IPS-NIHi11 (cell line): ENCODE results near the gene DESI2.
"Not testable (repeated sequence)": the region's sequence is repeated elsewhere in the genome, so short reads cannot be mapped to it uniquely, and the experiment has no call there.

Experiments
- DNase-seq: peaks from one replicate; pipeline ENCODE4 v3.0.0; 2012; ENCODE audit warnings: mixed read lengths, low spot score

The DESI2 gene

DNA sequence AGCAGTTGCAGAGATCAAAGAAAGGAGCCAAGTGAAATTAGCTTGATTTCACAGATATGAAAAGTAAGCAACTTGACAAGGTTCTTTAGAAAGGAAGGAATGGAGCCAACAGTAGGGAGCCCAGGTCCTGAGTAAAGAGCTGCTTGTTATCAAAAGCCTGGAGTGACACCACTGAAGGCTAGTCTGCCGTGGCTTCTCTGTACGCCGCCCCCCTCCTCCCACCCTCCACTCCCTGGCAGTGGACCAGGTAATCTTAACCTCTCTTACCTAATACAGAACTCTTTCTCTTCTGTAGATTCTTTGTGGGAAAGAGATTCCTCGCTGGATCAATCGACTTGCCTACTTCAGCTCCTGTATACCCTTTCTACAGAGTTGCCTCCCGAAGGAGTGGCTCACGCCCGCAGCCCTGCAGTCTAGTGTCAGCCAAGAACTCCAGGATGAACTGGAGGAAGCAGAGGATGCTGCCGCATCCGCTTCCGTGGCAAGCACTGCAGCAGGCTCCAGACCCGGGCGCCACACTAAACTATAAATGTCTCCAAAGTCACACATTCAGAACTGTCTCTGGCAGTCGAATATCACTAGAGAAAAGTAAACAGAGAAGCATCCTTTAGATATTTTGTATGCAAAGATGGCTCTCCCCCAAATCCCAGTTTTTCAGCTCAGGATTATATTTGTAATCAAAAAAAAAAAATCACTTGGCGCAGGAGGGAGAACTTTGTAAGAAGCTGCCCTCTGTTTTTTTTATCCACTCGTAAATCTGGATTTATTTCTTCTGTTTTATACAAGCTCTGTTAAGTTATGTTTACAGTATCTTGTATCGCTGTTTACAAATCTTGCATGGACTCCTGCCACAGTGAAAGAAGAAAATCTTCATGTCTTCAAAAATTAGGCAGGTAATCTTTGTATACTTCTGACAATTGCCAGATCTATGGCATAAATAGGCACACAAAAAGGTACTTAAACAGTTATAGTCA lies 52.6 kb downstream of the DESI2 start:
- no peak for DNase-seq

GRCh38 chr1:244709076-244709475 lies 56.1 kb downstream of the DESI2 start:
- DNase-seq = no peak

- no peak for DNase-seq
Measured at GRCh38 chr1:244709476-244710368, 56.8 kb downstream of the DESI2 start.

GRCh38 chr1:244710474-244711062 lies 57.6 kb downstream of the DESI2 start:
- no peak for DNase-seq

DNA sequence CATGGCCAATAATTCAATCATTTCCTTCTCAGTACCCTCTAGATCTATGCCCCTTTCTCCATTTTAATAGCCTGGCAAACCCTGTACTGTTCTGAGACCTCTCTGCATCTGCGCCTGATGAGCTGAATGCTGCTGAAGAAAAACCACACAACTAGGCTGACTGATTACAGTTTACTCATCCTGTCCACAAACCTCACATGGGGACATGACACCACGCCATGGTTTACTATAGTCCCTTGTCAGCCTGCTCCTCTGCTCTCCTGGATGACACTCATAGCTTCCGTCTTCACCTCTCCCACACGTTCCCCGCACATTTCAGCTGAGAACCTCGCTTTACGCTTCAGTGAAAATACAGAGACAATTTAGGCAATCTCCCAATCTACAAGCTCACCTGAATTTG lies 59.7 kb downstream of the DESI2 start:
- no peak for DNase-seq

DNA sequence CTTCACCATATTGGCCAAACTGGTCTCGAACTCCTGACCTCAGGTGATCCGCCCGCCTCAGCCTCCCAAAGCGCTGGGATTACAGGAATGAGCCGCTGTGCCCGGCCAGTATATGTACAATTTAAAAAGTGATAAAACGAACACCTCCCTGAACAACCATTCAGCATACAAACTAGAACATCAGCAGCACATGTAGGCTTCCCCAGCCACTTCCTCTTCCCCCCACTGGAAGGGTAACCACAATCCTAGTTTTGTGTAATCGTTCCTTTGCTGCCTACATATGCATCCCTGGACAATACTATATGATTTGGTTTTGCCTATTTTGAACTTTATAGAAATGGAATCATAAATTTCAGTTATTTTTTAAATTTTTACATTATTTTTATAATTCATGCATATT lies 60.4 kb downstream of the DESI2 start:
- DNase-seq = no peak

GRCh38 chr1:244727871-244728474 lies 75.0 kb downstream of the DESI2 start:
- no peak for DNase-seq

DNA sequence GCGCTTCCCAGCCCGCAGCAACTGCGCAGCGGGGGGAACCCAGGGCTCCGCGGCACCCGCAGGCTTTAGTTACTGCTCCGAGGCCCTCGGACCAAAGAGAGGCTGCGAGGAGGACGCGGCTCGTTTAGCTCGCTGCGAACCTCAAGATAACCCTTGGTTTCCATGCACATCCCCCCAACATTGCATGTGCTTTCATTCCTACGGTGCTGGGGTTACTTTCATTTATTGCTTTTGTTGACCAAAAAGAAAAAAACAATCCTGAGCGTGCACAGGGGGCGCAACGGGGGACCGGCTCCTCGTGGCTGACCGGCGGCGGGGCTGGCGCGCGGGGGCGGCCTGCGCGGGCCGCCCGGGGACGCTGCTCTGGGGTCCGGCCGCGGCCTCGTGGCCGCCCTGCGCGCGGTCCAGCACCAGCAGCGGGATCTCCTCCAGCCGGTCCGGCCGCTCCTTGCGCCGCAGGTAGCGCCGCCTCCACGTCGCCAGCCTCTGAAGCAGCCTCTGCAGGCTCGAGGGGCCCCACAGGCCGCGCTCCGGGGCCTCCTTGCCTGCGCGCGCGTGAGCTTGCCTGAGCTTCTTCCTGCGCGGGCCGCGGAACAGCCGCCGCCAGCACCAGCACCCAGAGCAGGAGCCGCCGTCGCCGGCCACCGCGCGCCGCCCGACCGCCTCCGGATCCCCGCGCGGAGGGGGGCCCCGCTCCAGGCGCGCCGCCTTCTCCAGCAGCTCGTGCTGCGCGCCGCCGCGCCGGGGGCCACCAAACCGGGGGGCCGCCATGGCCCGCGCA lies 77.4 kb downstream of the DESI2 start:
- peak; percentile 71 for DNase-seq

DNA sequence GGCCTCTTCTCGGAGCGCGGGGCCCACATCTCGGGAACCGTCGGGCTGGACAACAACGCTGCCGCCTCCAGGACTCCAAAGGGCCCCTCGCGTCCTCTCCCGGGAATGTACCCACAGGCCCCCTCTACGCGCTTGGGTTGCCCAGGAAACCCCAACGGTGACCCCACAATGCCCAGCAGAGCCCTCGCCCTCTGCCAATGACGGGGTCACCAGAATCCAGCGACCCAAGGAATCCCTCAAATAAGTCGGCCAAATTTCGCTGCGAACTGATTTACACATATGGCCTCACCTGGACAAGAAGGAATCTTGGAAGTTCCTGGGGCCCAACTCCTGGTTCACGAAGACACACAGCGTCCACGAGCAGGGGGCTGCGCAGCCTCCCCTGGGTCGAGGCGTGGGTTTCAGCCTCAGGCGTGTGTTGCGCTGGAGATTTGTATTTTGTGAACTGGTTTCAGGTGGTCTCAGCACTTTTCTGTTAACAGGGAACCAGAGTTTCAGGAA lies 78.1 kb downstream of the DESI2 start:
- DNase-seq = no peak

- no peak for DNase-seq
Measured at GRCh38 chr1:244731651-244732050, 78.7 kb downstream of the DESI2 start.

- DNase-seq = no peak
Measured at GRCh38 chr1:244732851-244733450, 80.0 kb downstream of the DESI2 start.

GRCh38 chr1:244735404-244735803 lies 82.5 kb downstream of the DESI2 start:
- no peak for DNase-seq

DNA sequence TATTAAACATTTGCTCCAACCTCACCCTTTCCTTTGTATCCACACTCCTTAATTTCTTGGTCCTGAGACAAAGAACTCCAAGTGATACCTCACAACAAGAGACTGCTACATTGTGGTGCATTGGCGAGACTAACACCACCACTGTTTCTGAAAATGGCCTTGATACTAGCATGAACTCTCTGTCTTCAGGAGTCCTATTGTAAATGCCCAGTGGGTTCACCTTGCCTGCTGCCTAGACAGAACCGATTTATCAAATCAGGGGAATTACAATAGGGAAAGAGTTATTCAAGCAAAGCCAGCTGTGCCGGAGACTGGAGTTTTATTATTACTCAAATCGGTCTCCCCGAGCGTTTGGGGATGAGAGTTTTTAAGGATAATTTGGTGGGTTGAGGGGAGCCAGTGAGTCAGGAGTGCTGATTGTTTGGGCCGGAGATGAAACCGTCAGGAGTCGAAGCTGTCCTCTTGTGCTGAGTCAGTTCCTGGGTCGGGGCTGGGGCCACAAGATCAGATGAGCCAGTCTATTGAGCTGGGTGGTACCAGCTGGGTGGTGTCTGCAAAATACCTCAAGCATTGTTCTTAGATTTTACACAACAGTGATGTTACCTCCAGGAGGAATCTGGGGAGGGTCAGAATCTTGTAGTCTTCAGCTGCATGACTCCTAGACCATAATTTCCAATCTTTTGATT lies 83.1 kb downstream of the DESI2 start:
- DNase-seq = no peak

GRCh38 chr1:244739140-244739539 lies 86.2 kb downstream of the DESI2 start:
- DNase-seq = not testable (repeated sequence)

DNA sequence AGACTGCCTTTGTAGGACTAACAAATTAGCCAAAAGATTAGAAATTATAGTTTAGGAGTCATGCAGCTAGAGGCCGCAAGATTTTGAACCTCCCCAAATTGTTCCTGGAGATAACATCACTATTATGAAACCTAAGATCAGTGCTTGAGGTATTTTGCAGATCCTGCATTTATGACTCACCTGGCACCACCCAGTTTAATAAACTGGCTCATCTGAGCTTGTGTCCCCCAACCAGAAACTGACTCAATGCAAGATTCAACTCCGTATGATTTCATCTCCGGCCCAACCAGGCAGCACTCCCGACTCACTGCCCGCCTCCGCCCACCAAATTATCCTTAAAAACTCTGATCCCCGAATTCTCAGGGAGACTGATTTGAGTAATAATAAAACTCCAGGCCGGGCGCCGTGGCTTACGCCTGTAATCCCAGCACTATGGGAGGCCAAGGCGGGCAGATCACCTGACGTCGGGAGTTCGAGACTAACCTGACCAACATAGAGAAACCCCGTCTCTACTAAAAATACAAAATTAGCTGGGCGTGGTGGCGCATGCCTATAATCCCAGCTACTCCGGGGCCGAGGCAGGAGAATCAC lies 87.2 kb downstream of the DESI2 start:
- not testable (repeated sequence) for DNase-seq

GRCh38 chr1:244741692-244742091 lies 88.8 kb downstream of the DESI2 start:
- no peak for DNase-seq

DNA sequence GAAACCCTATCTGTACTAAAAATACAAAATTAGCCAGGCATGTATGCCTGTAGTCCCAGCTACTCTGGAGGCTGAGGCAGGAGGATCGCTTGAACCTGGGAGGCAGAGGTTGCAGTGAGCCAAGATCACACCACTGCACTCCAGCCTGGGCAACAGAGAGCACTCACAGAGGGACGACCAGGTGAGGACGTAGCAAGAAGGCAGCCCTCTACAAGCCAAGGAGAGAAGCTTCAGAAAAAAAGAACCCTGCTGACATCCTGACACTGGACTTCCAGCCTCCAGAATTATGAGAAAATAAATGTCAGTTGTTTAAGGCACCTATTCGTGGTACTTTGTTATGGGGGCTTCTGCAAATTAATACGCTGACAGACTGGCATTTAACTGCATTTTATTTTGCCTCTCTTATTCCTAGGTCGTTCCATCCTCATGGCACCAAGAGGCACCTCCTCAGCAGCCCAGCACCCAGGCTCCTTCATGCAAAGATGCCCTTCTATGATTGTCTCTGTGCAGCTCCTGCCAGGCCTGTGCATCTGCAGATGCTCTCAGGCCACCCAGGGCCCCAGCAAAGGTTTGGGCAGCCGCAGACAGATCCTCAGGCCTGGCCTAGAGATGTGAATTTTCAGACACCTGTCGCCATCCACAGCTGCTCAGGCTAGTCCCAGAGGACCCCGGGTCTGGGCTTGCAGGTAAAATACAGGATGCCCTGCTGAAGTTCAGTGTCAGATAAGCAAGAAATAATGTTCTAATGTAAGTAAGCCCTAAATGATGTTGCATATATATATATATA lies 96.5 kb downstream of the DESI2 start:
- DNase-seq = no peak

DNA sequence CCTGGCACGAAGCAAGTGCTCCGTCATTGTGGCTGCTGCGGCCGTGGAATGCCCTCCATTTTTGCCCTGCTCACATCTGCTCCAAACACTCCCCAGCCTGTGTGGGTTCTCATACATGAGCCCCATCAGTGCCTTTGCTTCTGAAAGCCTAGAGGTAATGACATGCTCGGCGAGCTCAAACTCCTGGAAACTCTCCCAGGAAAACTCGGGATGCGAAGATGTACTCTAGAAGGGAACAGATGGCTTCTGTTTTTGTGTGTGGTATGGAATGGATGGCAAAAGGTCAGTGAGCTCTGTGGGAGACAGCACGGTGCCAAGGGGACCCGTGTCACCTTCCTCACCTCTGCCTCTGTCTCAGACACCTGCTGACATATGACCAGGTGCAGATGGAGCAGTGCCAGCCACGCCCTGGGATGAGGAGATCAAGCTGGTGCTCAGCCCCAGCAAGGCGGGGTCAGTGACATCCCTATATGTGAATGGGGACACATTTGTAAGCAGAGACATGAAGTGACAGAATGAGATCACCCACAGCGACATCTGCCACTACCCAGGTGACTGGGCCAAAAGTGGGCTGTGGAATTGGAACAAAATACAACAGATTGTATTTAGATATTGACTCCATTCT lies 98.5 kb downstream of the DESI2 start:
- DNase-seq = no peak
